D721Med (cell line): ENCODE data around the gene RGS18.
"Not testable (repeated sequence)": the region's sequence is repeated elsewhere in the genome, so short reads cannot be mapped to it uniquely, and the experiment has no call there.

Experiments used
- DNase-seq: peaks from one replicate; pipeline ENCODE4 v3.0.0; 2011; ENCODE audit warnings: low spot score; ENCODE audit not compliant: insufficient read length
- FAIRE-seq: peaks from 2 replicates; lab custom pipeline; 2011; peaks lifted over from hg19 to GRCh38; lab: Jason Lieb, UNC
- CTCF ChIP-seq: IDR thresholded peaks from 2 replicates; pipeline ENCODE4 v1.5.1; 2012; ENCODE audit warnings: mild to moderate bottlenecking, control low read depth; ENCODE audit not compliant: insufficient read depth; ENCODE audit errors: missing control alignments

The RGS18 gene

GRCh38 chr1:192126030-192126619 lies 32.1 kb upstream of the RGS18 start:
- peak; percentile 25 for FAIRE-seq
- no peak for DNase-seq
- TF ChIP-seq CTCF = no peak

- FAIRE-seq = no peak
- no peak for DNase-seq
- no peak for TF ChIP-seq CTCF
Observed at GRCh38 chr1:192130175-192130574, 28.1 kb upstream of the RGS18 start.

- not testable (repeated sequence) for DNase-seq, FAIRE-seq
Observed at GRCh38 chr1:192130865-192131264, 27.4 kb upstream of the RGS18 start.

- FAIRE-seq (no peak), DNase-seq (no peak)
- no peak for TF ChIP-seq CTCF
Observed at GRCh38 chr1:192131914-192132313, 26.3 kb upstream of the RGS18 start.

GRCh38 chr1:192133350-192133926 lies 24.8 kb upstream of the RGS18 start:
- DNase-seq = no peak
- TF ChIP-seq CTCF = no peak
- FAIRE-seq = peak; percentile 60

GRCh38 chr1:192140382-192140781 lies 17.9 kb upstream of the RGS18 start:
- FAIRE-seq (no peak), DNase-seq (no peak)
- no peak for TF ChIP-seq CTCF

- FAIRE-seq (no peak), DNase-seq (no peak)
- TF ChIP-seq CTCF = no peak
Observed at GRCh38 chr1:192147221-192147620, 11.0 kb upstream of the RGS18 start.
